NCI-H446 treated with DMSO at 0.1 percent for 48 hours (cell line): ENCODE results near the gene PEX10.

Source experiments
- DNase-seq: peaks from one replicate; lab custom pipeline; 2025; lab: John Stamatoyannopoulos, UW

Gene PEX10

DNA sequence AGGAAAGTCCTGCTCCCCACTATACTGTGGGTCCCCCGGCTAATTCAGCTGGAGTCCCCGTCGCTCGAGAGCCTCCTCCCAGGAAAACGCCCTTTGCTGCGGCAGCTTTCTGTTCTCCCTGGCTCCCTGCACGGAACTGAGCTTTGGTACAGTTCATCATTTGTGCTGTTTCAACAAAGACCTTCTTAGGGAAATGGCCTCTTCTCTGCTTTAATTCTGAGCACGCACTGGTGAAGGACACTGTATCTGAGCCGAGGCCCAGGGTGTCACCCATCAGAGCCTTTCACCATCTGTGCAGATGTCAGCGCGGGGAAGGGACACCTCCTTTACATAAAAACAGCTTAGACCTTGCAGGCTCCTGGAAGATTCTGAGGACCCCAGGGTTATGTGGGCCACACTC lies 13.5 kb upstream of the PEX10 start:
- no peak for DNase-seq

DNA sequence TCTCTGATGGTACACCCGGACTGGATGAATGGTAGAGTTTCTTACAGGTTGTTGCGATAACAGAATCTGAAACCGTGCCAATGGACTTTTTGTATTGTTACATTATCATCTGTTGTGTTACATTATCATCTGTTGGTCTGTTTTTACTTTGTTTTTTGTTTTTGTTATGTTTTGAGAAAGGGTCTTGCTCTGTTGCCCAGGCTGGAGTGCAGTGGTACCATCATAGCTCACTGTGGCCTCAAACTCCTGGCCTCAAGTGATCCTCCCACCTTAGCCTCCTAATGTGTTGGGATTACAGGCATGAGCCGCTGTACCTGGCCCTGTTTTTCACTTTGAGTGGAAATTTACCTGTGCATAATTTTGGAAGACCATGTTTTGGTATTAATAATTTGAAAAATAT lies 10.2 kb upstream of the PEX10 start:
- DNase-seq = no peak

DNA sequence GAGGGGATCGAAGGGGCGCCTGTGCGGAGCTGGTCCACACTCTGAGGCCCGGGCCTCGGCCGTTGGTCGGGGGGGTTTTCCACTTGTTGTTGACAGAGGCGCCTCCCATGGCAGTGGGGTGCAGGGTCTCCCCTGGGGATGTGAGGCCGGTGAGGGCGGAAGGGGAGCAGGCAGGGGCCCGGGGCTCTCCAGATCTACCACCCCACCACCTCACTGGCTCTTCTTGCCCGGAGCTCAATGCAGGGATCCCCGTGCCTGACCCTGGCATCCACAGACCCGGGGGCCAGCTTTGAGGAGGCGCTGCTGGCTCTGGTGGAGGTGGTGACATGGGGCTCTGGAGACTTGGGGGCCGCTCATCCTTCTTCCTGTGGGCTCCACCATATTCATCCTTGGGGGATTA lies 7.1 kb upstream of the PEX10 start:
- no peak for DNase-seq

DNA sequence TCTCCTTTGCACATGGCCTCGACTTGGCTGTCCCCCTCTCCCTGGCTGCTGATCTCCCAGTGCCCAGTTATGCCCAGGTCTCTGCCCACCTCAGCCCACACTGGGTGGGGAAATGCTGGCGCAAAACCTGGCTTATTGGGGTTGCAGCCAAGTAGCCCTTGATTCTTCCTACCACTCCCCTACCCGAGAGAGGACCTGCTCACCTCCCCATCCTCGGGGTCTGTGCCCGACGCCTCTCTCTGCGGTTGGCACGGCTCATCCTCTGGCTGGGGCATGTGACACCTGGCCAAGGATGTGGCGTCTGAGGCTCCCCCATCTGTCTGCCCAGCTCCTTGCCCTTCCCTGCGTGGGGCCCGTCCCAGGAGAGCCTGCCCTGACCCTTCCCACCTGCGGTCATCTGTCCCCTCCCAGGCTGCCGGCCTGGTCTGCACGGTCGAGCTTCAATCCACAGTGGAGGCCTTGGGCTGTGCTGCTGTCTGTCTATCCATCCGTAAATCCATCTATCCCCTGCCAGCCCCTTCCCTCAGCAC lies 6.5 kb upstream of the PEX10 start:
- no peak for DNase-seq

DNA sequence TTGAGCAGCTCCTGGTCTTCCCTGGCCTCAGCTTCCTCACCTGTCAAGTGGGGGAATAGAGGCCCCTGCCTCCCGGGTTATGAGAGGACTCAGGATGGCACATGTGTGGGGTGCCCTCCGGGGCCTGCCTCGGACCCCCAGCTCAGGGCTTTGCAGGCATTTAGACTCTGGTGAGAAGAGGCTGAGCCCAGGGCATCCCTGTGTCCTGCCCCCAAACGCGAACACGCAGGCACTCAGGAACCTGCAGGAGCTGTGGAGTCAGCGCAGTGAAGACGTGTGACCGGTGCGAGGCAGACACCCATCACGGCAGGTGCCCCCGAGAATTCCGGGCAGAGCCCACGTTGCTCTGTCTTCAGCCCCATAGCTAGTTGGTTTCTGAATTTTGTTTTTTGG lies 5.5 kb upstream of the PEX10 start:
- DNase-seq = no peak

DNA sequence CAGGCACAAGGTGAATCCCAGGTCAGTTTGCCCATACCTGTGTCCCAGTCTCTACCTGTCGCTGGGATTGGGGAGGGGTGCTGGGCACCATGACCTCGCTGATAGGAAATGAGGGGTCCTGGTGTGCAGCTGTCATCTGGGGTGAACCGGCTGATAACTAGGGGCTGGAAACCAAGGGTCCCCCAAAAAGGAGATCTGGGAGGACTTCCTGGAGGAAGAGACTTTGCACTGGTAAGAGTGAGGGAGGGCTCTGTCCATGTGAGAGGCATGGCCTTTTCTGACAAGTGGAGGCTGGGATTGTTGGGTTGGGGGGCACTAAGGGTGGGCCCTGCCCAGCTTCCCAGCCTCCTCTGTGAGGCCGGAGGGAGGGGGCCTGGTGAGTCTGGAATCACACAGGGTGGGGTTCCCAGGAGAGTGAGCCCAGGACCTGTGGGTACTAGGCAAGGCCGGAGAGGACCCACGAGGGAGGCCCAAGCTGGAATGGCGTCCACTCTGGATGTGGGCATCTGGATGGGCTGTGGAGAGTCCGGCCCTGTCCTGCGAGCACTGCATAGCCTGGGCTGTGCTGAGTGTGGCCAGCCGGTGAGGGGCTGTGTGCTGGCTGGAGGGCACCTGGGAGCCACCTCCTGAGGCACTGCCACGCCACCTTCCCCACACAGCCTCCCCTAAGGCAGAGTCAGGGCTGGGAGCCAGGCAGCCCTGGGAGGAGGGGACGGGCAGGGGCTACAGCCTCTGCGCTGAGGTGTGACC lies 4.9 kb upstream of the PEX10 start:
- DNase-seq = no peak

DNA sequence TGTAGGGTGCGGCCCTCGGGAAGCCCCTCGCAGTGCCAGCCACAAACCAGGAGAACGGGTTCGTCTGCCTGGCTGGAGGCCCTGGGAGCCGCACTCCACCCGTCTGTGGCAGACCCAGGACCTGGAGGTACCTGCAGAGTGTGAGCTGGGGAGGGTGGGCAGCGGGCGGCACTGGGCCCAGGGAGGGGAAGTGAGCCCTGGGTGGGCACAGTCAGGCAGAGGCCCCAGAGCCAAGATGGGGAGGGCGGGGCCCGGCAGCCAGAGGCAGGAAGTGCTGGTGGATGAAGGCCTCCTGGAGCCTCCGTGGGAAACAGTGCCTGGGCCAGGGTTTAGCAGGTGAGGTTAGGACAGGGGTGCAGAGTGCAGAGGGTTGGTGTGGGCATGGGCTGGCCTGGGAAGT lies 4.0 kb upstream of the PEX10 start:
- DNase-seq = no peak

DNA sequence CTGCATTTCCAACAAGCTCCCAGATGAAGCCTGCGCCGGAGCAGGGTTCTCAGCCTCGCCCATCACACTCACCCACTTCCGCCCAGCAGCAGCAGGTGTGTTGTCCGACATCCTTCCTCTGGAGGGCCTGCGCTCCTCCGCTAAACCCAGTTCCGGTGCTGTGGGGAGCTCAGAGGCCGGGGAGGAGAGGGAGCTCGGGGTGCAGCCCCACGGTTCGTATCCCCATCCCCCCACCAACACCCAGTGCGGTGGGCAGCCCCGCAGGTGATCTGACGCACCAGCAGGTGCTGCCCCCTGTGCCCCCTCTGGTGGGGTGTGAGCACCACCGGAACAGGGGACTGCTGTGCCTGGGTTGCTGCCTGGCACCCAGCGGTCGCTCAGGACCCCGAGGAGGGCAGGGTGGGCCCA lies 3.4 kb upstream of the PEX10 start:
- no peak for DNase-seq

DNA sequence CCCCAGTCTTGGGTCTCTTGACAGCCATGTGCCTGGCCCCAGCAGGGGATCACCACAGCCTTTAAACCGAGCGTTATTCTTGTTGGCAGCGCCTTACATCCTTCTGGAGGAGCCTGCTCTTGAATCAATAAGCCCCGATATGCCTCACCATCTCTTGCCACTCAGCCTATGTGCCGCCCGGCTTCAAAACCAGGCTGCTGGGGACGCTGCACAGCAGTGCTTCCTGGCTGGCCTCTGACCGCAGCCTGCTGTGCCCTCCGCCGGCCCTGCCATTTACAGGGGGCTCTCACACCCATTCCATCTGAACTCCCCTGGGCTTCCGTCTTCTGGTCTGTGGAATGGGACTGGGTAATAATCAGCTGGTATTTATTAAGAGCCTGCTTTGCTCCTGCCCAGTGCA lies 3.0 kb upstream of the PEX10 start:
- no peak for DNase-seq

DNA sequence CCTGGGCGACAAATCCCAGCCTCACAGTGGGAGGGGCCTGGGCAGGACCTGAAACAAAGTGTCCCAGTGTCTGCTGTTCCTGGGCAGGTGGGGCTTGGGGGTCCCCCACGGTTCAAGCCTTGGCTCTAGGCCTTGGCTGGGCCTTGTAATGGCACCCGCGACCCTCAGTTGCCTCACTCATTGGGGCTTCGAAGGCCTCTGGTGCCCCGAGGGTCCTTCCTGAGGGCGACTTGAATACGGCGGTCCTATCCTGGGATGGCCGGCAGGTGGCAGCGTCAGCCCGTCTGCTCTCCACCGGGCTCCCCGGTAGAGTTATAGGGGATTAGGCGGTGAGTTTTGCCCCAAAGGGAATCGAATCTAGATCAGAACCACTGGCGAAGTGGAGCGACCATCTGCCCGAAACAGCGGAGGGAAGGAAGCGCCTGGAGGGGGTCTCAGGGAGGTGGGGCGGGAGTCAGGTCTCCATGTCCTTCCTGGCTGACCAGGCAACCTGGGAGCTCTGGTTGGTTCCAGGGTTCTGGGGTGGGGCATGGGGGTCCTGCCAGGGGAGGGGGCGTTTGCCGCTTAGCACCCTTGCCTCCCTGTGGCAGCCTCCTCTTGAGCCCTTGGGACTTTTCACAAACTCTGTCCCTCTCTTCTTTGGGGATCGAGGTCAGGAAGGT lies 2.1 kb upstream of the PEX10 start:
- DNase-seq = peak; percentile 35

DNA sequence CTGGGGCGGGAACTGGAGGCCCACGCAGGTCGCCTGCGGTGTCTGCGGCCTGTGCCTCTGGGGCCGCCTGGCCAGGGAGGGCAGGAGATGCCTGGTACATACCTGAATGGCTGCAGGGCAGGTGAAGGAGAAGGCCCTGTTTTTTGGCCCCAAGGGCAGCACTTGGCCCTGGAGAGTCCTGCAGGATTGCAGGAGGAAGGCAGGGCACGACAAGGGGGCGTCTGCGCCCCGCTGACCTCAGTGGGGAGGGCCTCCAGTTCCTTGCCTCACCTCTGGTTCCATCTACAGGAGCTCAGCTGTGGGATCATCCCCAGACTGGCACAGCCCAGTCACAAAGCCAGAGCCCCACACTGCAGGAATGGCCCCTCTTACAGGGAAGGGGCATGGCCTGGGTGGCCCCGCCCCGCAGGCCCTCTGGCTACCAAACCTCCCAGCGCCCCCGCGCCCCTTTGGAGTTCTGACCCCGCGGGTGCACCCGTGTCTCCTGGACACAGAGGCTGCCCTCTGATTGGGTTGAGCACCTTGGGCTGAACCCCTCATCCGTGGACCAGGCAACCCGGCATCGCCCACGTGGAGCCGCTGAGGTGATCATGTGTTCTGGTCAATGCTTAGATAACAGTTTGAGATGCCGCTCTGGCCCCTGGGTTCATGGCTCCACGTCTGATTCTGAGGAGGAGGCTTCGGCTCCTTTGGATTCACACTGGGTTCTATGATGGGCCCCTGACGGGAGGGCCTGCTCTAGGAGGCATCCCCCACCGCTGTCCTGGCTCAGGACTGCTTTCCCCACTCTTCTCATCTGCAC lies 1.3 kb upstream of the PEX10 start:
- DNase-seq = no peak

DNA sequence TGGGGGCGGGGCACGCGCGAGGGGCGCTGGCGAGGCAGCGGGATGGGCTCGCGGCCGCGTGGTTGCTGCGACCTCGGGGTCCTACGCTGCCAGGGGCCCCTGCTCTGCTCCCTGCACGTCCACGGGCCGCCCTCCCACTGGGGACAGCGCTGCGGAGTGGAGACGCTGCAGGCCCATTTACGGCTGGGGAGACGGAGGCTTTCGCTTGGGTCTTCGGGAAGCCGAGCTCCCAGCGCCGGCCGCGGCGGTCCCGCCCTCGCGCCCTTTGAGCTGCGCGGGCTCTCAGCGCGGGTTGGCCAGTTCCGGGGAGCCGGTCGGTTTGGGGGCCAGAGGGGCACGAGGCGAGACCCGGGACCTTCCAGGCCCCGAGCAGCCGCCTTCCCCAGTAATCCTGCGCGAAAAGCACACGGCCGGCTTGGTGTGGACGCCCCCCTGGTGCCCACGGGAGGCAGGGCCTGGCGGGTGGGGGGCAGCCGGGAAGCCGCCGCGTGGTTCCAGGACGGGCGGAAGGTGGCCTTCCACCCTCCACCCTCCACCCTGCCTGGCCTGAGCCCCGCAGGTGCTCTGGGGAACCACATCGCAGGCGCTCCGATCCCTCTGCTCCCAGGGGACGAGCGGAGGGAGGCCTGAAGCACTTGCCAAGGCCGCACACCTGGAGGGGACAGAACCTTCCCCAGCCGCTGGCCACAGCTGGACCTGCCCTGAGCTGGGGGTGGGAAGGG lies 570 bp upstream of the PEX10 start:
- no peak for DNase-seq

DNA sequence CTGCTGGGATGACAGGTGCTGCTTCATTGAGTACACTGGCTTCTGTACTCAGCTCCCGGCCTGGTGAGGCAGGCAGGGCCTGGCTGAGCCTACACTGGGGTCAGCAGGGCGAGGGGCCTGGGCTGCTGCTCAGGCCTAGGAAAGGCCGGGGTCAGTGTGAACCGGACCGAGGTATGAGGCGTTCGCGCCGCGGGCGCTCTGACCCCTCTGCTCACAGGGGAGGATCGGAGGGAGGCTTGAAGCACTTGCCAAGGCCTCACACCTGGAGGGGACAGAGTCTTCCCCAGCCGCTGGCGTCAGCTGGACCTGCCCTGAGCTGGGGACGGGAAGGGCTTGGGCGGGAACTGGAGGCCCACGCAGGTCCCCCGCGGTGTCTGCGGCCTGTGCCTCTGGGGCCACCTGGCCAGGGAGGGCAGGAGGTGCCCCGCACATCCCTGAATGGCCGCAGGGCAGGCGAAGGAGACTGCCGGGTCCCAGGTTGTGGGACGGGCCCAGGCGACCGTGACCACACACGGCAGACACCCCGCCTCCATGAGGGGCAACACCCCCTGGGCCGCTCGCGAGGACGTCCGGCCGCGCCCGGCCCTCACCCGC lies 466 bp downstream of the PEX10 start:
- DNase-seq = no peak

DNA sequence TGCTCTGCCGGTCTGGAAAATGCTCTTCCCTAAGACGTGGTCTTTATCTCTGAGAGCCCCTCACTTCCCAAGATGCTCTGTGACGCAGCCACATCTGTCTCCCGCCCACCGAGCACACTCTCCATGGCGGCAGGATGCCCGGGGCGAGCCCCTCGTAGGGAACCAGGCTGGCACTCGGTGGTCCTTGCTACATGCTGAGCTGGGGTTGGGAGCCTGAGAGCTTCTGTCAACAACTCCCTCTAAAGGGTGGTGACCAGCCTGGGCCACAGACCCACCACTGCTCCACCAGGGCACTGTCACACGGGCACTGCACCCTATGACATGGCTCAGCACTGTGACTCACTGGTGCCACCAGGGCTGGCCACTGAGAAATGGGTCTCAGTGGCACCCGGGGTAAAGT lies 2.6 kb downstream of the PEX10 start:
- DNase-seq = no peak

DNA sequence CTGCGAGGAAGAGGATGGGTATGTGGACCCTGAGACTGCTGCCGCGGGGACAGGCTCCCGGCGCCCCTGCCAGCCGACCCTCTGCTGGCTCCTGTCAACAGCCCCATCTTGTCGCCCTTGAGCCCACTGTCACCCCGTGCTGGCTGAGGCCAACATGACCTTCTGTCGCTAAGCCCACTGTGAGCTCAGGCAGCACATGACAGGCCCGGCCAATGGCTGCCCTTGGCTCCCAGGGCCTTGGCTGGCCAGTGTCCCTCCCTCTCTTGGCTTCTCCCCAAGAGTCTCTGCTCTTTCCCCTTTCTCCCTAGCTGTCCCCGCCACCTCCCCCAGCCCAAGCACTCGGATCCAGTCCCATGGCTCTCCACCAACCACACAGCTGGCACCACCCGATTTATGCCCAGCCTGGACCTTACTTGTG lies 3.5 kb downstream of the PEX10 start:
- no peak for DNase-seq

DNA sequence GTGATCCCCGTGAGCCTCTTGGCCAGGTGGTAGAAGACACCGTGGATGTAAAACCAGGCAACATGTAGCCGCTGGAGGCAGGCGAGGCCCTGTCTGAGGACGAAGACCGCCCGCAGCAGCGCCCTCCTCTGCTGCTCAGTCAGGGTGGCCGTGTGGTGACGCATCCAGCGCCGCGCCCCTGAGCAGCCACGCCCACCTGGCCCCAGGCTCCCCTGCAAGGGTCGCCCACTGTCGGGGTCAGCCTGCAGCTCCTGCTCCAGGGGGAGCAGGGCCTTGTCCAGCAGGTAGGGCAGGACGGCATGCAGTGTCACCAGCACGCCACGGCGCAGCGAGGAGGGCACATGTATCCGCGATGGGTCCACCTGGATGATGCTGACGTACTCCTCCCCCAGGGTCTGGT lies 3.9 kb downstream of the PEX10 start:
- no peak for DNase-seq

DNA sequence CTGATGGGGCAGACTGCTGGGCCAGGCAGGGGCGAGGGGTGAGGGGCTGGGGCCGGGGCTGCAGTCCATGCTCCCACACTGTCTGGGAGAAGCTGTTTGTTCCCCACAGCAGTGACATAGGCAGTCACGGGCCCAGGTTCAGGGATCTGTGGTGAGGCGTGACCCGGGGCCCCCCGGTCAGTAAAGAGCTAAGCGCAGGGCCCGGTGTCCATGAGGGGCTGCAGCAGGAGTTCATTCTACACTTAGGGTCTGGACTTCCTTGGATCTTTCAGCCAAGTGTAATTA lies 4.4 kb downstream of the PEX10 start:
- no peak for DNase-seq

DNA sequence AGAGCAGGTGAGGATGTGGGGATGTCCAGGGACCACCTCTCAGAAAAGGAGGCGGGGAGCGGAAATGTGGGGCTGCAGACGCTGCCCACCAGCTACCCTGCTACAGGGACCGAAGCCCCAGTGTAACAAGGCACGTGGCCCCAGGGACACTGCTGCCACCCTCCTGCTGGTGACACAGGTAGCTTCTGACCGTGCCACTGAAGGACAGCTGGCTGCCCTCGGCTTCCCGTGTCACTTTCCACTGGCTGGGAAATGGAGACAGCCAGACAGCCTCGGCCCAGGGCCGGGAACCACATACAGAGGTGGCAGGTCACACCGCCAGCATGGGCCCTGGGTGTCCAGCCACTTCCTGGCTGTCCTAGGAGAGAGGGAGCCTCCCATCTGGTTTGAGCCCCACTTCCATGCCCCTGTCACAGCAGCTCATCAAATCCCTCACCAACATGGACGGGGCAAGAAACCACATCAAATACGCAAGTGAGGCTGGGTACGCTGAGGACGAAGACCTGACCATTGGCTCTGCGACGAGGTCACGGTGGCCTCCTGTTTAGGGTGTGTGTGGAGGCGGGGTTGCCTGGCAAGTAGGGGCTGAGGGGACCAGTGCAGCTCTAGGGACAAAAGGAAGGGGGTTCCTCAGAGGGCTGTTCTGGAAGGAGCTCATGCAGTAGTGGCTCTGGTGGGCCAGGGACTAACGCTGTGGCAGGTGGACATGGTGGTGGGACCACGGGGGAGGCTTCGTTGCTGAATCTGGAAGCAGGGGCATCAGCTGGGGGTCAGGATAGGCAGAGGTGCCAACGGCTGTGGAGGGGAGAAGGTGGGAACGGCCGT lies 5.0 kb downstream of the PEX10 start:
- no peak for DNase-seq

DNA sequence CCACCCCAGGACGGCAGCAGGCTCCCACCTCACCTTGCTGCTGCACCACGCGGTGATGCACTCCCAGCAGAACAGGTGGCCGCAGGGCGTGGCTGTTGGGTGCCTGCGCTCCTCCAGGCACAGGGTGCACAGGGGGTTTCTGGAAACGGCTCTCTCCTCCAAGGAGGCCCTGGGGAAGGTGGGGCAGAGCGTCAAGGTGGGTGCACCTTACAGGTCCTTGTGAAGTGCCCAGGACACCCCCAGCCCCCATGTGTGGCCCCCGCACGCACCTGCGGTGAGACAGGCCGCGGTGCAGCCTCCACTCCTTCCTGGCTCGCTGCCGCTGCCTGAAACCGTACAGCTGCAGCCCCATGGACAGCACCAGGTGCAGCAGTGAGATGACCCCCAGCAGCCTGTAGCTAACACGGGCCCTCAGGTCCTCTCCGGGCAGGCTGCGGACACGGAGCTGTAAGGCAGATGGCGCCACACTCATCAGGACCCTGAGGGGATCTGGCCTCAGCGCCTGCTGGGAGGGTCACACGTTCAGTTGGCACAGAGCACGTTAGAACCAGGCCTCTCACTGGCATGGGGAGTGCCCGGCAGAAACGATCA lies 5.8 kb downstream of the PEX10 start:
- DNase-seq = no peak

DNA sequence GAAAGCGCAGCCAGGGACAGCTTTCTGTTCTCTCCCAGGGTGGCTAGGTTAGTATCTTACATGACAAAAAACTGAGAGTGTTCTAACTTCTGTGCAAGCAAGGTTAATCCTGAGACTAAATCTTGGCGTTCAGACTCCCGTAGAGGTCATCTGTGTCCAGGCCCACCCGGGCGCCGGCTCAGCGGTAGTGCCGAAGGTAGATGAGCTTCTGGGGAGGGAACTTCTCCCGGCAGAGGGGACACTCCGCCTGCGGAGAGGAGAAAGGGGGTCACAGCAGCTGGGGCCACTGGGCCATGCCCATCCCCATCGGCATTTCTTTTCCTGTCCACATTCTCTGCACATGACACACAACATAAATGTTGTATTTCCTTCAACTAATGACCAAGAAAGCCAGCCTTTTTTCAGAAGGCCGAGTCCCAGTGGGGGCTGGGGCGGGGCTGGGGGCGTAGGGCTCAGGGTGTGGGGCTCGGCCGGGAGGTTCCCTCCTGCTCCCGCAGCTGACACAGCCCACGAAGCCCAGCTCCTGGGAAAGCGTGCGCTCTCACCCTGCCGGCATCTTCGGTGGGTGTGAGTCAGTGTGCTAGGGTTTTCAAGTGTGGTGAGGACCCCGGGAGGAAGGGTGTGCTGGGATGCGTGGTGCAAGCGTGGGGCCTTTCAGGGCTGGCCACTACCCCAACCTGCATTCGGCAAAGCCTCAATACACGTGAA lies 6.6 kb downstream of the PEX10 start:
- DNase-seq = no peak
